Activated CD8-positive, alpha-beta memory T cell treated with anti-CD3 and anti-CD28 coated beads, Interleukin-2, amount 50 U/mL, for 24 hours (primary cell): ENCODE results near the gene RDH8.

Source experiments
- DNase-seq: peaks from one replicate; pipeline ENCODE4 v3.0.0-alpha.2; 2020; ENCODE audit errors: extremely low read depth

The RDH8 gene

GRCh38 chr19:10037367-10037766 lies 24.1 kb downstream of the RDH8 start:
- DNase-seq, result no peak

GRCh38 chr19:10037809-10038208 lies 24.5 kb downstream of the RDH8 start:
- DNase-seq, result no peak

DNA sequence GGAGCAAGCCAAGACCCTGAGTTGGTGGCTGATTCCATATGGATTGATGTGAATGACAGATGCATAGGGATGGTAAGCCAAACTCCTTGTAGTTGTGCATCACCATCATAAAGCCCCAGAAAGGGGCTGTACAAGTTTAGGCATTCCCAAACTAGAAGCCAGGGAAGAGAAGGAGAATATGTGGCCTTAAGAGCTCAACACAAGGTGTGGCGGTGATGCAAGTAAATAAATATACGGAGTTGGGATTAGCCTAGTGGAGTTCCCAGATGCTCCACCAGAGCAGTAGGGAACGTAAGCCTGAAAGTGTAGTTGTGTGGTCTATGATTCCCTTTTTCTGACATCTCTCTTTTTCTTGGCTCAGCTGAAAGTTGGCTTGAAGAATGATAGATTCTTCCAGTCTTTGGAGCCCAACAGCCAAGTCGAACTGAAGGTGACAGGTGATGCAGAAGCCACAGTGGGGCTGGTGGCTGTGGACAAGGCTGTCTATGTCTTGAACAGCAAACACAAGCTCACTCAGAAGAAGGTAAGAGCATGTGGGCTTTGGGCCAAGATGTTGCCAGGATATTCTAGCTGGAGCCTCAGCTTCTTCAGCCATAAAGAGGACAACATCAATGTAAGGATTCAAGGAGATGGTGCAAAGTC lies 30.1 kb downstream of the RDH8 start:
- no peak for DNase-seq

GRCh38 chr19:10044390-10044789 lies 31.1 kb downstream of the RDH8 start:
- no peak for DNase-seq

DNA sequence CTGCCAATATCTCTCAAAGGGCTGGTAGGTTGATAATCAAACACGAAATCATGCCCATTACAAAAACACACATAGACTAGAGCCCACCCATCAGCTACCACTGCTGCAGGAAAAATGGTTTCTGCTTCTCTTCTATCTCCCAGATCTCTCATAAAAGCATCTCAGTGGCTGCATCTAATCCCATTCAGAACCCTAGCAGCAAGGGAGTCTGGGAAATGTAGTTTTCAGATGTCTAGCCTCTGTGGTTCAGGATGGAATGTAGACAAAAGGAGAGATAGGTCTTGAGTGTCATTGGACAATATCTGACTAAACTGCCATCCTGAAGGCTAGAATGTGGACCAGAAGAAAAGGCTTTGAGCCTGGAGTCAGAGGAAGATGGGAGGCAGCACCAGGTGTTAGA lies 32.1 kb downstream of the RDH8 start:
- DNase-seq, result no peak

- no peak for DNase-seq
Observed at GRCh38 chr19:10049626-10050025, 36.3 kb downstream of the RDH8 start.

GRCh38 chr19:10052602-10053360 lies 39.5 kb downstream of the RDH8 start:
- no peak for DNase-seq

- DNase-seq, result no peak
Observed at GRCh38 chr19:10061717-10062310, 48.5 kb downstream of the RDH8 start.

GRCh38 chr19:10068205-10068604 lies 54.9 kb downstream of the RDH8 start:
- no peak for DNase-seq

- no peak for DNase-seq
Observed at GRCh38 chr19:10069046-10069445, 55.8 kb downstream of the RDH8 start.

- DNase-seq, result no peak
Observed at GRCh38 chr19:10070730-10071446, 57.6 kb downstream of the RDH8 start.
